GM19239 (cell line): ENCODE data around the gene ELFN2.

Experiments
- DNase-seq: peaks from one replicate; pipeline ENCODE4 v3.0.0; 2011; ENCODE audit warnings: low spot score; ENCODE audit not compliant: insufficient read length
- FAIRE-seq: peaks from 2 replicates; lab custom pipeline; 2011; peaks lifted over from hg19 to GRCh38; lab: Jason Lieb, UNC

Gene ELFN2

GRCh38 chr22:37368058-37368457 lies 59.2 kb downstream of the ELFN2 start:
- DNase-seq = no peak
- no peak for FAIRE-seq

- DNase-seq = no peak
- FAIRE-seq = no peak
Measured at GRCh38 chr22:37366601-37367000, 60.7 kb downstream of the ELFN2 start.

- FAIRE-seq (no peak), DNase-seq (no peak)
Measured at GRCh38 chr22:37365950-37366349, 61.3 kb downstream of the ELFN2 start.

DNA sequence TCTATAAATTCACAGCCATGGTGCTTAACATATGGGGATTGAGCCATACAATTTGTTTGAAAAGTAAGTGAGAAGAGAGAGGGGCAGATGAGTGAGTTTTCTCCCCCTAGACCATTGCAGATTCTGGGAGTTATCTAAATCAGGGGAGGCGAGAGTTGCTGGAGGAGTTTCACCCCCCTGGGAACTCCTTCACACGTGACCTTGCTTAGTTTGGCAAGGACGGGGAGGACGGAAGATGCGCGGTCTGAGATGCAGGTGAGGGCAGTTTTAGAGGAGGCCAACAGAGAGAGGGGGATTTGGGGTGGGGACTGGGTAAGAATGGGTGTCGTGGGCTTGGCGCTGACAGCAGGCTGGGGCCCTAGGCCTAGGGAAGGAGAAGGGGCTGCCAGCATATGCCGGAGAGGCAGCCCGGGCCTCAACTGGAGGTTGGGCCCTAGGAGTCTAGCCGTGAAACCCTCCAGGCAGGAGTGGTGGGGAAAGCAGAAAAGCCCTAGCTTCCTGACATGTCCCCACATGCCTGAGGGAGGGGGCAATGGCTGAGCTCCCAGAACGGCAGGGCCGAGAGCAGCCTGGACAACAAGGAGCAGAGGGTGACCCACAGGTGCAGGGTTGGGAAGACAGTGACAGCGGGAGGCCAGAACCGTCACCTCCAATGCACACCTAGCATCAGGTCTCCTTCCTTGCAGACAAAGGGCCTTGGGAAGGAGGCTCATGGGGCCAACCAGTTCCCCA lies 63.9 kb downstream of the ELFN2 start:
- no peak for DNase-seq
- FAIRE-seq = no peak

GRCh38 chr22:37362621-37363020 lies 64.7 kb downstream of the ELFN2 start:
- FAIRE-seq (no peak), DNase-seq (no peak)

DNA sequence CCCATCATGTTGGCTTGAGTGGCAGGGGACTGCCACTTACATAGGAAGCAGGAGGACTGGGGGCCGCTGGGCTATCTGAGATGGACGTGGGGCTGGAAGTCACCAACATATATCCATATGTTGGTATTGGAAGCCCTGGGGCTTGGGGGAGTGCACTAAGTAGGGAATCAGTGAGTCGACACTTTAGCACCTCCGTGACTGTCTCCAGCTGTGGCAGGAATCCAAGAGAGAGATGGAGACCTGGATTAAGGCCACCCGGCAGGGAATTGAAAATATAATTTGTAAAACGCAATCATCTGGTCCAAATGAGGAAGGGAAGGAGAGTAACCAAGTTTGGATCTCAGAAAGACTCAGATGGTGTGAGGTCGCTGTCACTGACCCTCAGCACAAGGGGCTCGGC lies 68.4 kb downstream of the ELFN2 start:
- FAIRE-seq = no peak
- no peak for DNase-seq

- FAIRE-seq (no peak), DNase-seq (no peak)
Measured at GRCh38 chr22:37358386-37358785, 68.9 kb downstream of the ELFN2 start.

GRCh38 chr22:37357446-37358075 lies 69.7 kb downstream of the ELFN2 start:
- DNase-seq (no peak), FAIRE-seq (no peak)

DNA sequence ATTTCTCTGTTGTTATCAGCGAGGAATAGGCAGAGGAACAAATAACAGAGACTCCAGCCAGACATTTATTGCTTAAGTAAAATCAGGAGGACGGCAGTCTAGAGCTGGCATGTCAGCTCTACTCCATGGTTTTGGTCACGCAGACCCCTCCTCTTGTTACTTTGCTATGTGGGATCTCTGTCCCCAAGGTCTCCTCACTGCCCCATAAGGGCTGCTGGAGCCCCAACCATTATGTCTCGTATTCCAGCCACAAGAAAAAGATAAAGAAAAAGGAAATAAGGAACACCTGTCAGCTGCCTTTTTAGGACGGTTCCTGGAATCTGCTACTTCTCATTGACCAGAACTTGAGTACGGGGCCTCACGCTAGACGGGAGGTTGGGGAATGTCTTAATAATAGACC lies 70.4 kb downstream of the ELFN2 start:
- DNase-seq = no peak
- FAIRE-seq = no peak

GRCh38 chr22:37355174-37355573 lies 72.1 kb downstream of the ELFN2 start:
- DNase-seq = no peak
- no peak for FAIRE-seq

GRCh38 chr22:37354670-37355069 lies 72.6 kb downstream of the ELFN2 start:
- FAIRE-seq (no peak), DNase-seq (no peak)

GRCh38 chr22:37354261-37354660 lies 73.0 kb downstream of the ELFN2 start:
- DNase-seq = no peak
- no peak for FAIRE-seq

DNA sequence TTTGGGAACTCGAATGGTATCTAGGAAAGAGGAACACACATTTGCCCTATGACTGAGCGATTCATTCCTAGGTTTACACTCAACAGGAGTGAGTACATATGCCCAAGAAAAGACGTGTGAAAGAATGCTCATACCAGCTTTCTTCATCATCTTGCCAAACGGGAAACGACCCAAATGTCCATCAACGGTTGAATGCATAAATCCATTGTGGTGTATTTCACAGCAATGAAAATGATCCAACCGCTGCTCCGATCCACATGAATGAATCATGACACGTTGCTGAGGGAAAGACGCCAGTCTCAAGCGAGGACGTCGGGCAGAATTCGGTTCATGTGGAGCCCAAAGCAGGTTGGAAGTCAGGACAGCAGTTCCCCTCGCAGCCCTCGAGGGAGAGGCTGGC lies 73.4 kb downstream of the ELFN2 start:
- DNase-seq (no peak), FAIRE-seq (no peak)

GRCh38 chr22:37352481-37352880 lies 74.8 kb downstream of the ELFN2 start:
- FAIRE-seq (no peak), DNase-seq (no peak)

- DNase-seq (no peak), FAIRE-seq (no peak)
Measured at GRCh38 chr22:37351232-37351631, 76.0 kb downstream of the ELFN2 start.

DNA sequence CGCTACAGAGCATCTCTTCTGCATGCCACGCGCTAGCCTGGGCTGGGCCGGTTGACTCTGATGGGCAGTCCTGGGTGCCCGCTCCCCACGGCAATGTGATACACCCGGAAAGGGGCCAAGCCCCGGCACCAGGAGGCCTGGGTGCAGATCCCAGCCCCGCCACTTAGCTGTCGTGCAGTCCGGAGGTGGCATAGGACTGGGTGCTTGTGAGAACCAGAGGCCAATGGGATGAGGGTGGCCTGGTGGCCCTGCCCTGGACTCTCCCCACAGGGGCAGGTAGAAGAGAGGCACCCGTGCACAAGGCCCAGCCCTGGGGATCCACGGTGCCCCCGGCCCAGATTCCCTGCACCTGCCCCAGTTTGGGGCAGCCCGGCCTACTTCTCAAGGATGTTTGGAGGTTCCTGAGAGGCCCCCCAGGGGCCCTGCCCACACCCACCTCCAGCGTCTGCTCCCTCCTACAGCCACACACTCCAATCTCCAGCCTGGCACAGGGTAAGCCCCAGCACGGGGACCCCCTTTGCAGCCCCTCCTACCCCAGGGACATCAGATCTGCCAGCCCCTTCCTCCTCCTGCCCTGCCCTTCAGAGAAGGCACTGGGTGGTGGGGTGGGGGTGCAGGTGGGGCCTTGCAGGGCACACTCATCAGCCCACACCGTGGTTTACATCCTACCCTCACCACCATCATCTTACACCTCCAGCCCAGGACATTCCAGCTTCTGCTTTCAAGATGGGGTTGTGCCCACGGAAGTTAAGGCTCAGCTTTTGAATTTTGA lies 78.0 kb downstream of the ELFN2 start:
- no peak for DNase-seq
- FAIRE-seq = no peak

DNA sequence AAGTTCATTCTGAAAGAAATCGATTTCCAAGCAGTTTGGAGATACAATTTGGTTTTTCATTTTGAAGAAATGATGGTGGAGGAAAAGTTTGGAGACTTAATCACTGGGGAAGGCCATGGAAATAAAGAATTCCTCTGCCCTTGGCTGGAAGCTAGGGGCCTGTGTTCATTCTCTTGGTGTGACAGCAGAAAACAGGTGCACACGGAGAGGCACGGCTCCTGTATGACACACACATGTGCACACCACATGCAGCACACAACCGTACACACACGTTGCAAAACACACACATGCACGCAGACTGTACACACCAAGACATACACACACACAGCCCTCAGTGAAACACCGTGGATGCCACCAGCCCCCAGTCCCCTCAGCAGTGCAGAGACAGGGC lies 80.8 kb downstream of the ELFN2 start:
- FAIRE-seq (no peak), DNase-seq (no peak)

- no peak for FAIRE-seq
- DNase-seq = no peak
Measured at GRCh38 chr22:37345863-37346504, 81.3 kb downstream of the ELFN2 start.

GRCh38 chr22:37344735-37345449 lies 82.4 kb downstream of the ELFN2 start:
- FAIRE-seq (no peak), DNase-seq (no peak)
